Transverse colon (tissue), 4 donors: ENCODE measurements around the gene PDE6D. TPM values are rescaled to one million over a fixed set of nuclear protein-coding genes. Genes with fewer than 3 reads are reported as not detected.

Experiments used
- DNase-seq: peaks from one replicate; pipeline ENCODE4 v3.0.0-alpha.2; 2019
- H3K27ac ChIP-seq, 4 donors: fragments of 200-600 bp; sonication (generic); 2 replicates each; pipeline ENCODE4 v1.5.1; 2016 to 2018; ENCODE audit warnings: inconsistent platforms in 4 of 4
- H3K27me3 ChIP-seq: fragments of 200-600 bp; sonication (generic); 2 replicates; pipeline ENCODE4 v1.5.1; 2017; ENCODE audit warnings: inconsistent platforms
- H3K36me3 ChIP-seq, 4 donors: fragments of 200-600 bp; sonication (generic); 2 replicates each; pipeline ENCODE4 v1.5.1; 2017 to 2019; ENCODE audit warnings: inconsistent platforms in 4 of 4
- H3K4me1 ChIP-seq, 4 donors: fragments of 200-600 bp; sonication (generic); 2 replicates each; pipeline ENCODE4 v1.5.1; 2017 to 2020; ENCODE audit warnings: inconsistent platforms in 4 of 4
- H3K4me3 ChIP-seq, 4 donors: fragments of 200-600 bp; sonication (generic); 1 replicate in 1 of 4; 2 replicates in 3 of 4; pipeline versions ENCODE4 v1.5.1 to v1.6.1; 2017 to 2019; ENCODE audit warnings: inconsistent platforms in 4 of 4
- H3K9me3 ChIP-seq, 2 donors: fragments of 200-600 bp; sonication (generic); 2 replicates each; pipeline ENCODE4 v1.5.1; 2017 to 2019; ENCODE audit warnings: inconsistent platforms in 2 of 2
- EP300 ChIP-seq: sonication (generic); formaldehyde crosslinking; IDR thresholded peaks from one replicate; pipeline ENCODE4 v1.6.1; 2017; ENCODE audit warnings: antibody characterized with exemption, low read depth
- POLR2A ChIP-seq: fragments of 450-650 bp; IDR thresholded peaks from one replicate; pipeline ENCODE4 v1.6.1; 2016; ENCODE audit warnings: antibody characterized with exemption, mild to moderate bottlenecking, moderate library complexity
- POLR2AphosphoS5 ChIP-seq, 3 donors: sonication (generic); formaldehyde crosslinking; IDR thresholded peaks; one replicate each; pipeline ENCODE4 v1.6.1; 2016; ENCODE audit warnings: antibody characterized with exemption in 3 of 3
- WGBS, 2 donors: methylation state at CpG; one replicate each; pipeline ENCODE4 v1.1.5; 2018; ENCODE audit warnings: low coverage in 1 of 2; 5-methylcytosine and 5-hydroxymethylcytosine counted together
- in situ Hi-C, 4 donors: fragments of 200-750 bp; cut with MboI; loops; one replicate each; pipeline versions ENCODE4 v1.15.0 to v1.15.1; 2017; ENCODE audit warnings: low sequenced_read_pairs in 3 of 4, low pct_ligation_motif_present in 1 of 4, low pct_unique_long_range_greater_than_20kb in 1 of 4
- intact Hi-C: fragments of 100-400 bp; cut with DNase I; formaldehyde crosslinking; loops from one replicate; pipeline ENCODE4 v1.15.1; 2023; ENCODE audit warnings: low total_unique reads
- total RNA-seq, 4 donors: library from RNA; depleted of rRNA; stranded (reverse); fragments of >200 nt; gene quantifications; one replicate each; pipeline ENCODE4 v1.1.0, GENCODE V29; 2016
- TF ChIP-seq, protein P1 (sequence below), 5 experiments: fragments of 200-600 bp in 3 of 5; fragments of 450-650 bp in 2 of 5; sonication (generic) in 3 of 5; IDR thresholded peaks; 1 replicate in 2 of 5; 2 replicates in 3 of 5; pipeline ENCODE4 v1.5.1; 2016 to 2017; ENCODE audit warnings: antibody characterized with exemption in 5 of 5, inconsistent platforms in 3 of 5, mild to moderate bottlenecking in 2 of 5, moderate library complexity in 1 of 5

Gene PDE6D
- total RNA-seq, 4 donors from 2014 or later, result 4.8 to 34.1 (median 20.7) TPM

DNA sequence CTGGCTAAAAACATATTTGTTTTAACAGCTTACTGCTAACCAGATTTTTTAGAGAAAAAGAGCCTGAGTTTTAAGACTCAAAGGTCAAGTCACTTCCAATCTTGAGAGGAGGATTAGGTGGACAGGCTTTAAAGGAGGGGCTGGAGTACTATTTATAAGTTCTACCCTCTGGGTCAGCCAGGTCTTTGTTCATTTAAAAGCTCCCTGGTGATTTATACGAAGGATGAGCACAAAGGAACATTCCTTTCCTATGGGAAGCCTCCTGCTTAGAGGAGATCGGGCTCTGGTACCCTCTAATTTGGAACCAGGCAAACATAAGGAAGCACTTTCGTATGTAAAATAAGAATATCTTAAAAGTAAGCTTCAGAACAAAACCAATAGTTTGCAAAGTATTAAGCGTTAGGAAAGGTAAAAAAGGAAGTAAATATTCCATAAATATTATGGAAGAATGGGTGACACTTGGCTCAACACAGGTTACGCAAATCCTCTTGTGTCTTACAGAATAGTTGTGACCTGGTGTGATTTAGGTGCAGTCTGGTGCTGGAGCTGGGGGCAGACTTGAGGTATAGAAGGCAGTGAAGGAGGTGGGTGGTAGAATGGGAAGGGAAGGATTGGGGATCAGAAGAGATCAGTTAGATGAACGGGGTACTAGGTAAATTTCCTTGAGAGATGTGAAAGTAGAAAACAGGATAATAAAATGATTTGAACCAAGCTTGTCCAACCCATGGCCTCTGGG lies 35.6 kb downstream of the PDE6D start:
- intact Hi-C loops, result no loop called here
- in situ Hi-C loops, result no loop called here
- 65 to 80% methylated on average over 6 of the region's 6 CpGs for WGBS, 2 donors
- no peak for TF ChIP-seq POLR2A
- TF ChIP-seq, protein P1, sequence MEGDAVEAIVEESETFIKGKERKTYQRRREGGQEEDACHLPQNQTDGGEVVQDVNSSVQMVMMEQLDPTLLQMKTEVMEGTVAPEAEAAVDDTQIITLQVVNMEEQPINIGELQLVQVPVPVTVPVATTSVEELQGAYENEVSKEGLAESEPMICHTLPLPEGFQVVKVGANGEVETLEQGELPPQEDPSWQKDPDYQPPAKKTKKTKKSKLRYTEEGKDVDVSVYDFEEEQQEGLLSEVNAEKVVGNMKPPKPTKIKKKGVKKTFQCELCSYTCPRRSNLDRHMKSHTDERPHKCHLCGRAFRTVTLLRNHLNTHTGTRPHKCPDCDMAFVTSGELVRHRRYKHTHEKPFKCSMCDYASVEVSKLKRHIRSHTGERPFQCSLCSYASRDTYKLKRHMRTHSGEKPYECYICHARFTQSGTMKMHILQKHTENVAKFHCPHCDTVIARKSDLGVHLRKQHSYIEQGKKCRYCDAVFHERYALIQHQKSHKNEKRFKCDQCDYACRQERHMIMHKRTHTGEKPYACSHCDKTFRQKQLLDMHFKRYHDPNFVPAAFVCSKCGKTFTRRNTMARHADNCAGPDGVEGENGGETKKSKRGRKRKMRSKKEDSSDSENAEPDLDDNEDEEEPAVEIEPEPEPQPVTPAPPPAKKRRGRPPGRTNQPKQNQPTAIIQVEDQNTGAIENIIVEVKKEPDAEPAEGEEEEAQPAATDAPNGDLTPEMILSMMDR (IDR thresholded peaks at IDR 0.05), result no peak
- no peak for TF ChIP-seq POLR2AphosphoS5 (IDR thresholded peaks at IDR 0.05)
- no peak for TF ChIP-seq EP300
- no peak overlapping the region for H3K4me3 ChIP-seq
- no peaks in the 10 kb centered on the region for H3K27me3 ChIP-seq
- H3K9me3 ChIP-seq, result no peaks in the 10 kb centered on the region
- no peaks in the 10 kb centered on the region for H3K4me1 ChIP-seq
- DNase-seq, result no peak
- H3K36me3 ChIP-seq, result no peaks in the 10 kb centered on the region
- no peak overlapping the region for H3K27ac ChIP-seq

DNA sequence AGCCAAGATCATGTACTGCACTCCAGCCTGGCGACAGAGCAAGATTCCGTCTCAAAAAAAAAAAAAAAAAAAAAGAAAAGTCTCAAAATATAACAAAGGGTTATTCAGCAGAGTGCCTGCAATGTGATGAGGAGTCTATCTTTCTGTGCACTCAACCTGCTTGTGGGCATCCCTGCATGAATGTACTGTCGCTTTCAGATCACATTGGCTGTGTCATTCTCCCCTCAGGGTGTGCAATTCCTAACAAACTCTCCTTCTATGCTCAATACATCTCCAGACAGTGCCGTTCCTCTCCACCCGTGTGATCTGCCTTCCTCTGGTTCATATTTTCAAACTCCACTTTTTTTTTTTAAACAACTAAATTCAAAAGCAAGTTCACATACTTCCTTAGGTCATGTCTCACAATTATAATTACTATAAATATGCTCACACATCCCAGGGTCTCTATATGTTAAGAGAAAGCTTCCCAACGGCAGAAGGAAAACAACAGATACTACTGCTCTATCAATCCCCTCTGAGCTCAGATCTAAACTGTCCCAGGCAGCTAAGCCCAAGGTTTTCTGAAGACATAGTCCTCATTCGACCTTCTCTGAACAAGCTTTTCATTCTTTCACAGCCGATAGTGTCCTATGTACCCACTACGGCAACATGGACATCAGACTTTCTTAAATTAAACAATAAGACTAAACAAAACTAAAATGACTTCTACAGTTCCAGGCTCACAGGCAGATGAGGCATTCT lies 37.5 kb downstream of the PDE6D start:
- TF ChIP-seq POLR2A (no peak), EP300 (no peak), POLR2AphosphoS5 (IDR thresholded peaks at IDR 0.05) (no peak)
- TF ChIP-seq, protein P1 (IDR thresholded peaks at IDR 0.05), result no peak
- intact Hi-C loops, result no loop called here
- Histone ChIP-seq H3K36me3 (no peaks in the 10 kb centered on the region), H3K27ac (no peak overlapping the region), H3K9me3 (no peaks in the 10 kb centered on the region), H3K4me1 (no peaks in the 10 kb centered on the region), H3K27me3 (no peaks in the 10 kb centered on the region), H3K4me3 (no peak overlapping the region)
- 70 to 73% methylated on average over 6 to 9 of the region's 9 CpGs for WGBS, 2 donors
- in situ Hi-C loops, result no loop called here
- no peak for DNase-seq

DNA sequence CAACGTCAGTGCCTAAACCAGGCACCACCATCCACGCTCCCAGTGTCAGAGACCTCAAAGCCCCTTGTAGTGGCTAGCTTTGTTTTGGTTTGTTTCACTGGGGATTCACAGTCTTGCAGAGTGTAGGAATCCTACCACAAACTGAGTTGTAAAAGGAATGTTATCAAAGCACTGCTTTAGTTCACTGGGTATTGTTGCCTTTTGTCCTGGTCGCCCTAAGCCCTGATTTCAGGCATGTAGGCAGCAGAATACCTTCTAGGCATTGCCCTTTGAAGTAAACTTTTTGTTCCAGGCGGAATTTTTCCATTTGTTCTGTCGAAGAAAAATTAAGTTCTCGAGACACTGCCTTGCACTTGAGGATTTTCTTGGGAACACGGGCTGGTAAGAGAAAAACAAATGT lies 43.3 kb downstream of the PDE6D start:
- no peak for DNase-seq
- in situ Hi-C loops (no loop called here), intact Hi-C loops (no loop called here)
- peaks cover 0 to 11% (median 4%) of the 10 kb centered on the region in 4 donors for H3K36me3 ChIP-seq
- TF ChIP-seq EP300 (no peak), POLR2AphosphoS5 (IDR thresholded peaks at IDR 0.05) (no peak), POLR2A (no peak)
- TF ChIP-seq, protein P1 (IDR thresholded peaks at IDR 0.05), result no peak
- H3K27me3 ChIP-seq, result no peaks in the 10 kb centered on the region
- no peaks in the 10 kb centered on the region for H3K9me3 ChIP-seq
- H3K4me1 ChIP-seq, result no peaks in the 10 kb centered on the region
- no peak overlapping the region for H3K27ac ChIP-seq
- 96 to 98% methylated on average over 5 to 7 of the region's 7 CpGs for WGBS, 2 donors
- H3K4me3 ChIP-seq, result no peak overlapping the region

DNA sequence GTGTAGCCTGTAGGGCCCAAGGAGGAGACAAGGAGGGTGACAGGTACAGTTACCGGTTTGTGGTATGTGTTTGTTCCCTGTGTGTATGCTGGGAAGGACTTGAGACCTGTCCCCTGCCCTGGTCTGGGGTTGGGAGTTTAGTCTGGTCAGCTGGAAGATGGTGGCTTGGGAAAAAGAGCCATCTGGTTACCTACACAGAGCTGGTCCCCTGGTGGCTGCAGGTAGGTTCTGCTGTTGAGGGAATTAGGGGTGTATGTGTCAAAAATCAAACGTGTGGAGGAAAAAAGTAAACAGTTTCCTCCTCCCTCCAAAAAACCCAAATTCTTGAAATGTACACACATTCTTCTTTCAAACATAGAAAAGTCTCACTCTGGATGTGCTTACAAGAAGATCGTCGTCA lies 48.5 kb downstream of the PDE6D start:
- H3K4me3 ChIP-seq, result no peak overlapping the region
- intact Hi-C loops, result no loop called here
- H3K27me3 ChIP-seq, result no peaks in the 10 kb centered on the region
- DNase-seq, result no peak
- peaks cover 0 to 14% (median 3%) of the 10 kb centered on the region in 4 donors for H3K36me3 ChIP-seq
- TF ChIP-seq POLR2A, result no peak
- TF ChIP-seq, protein P1 (IDR thresholded peaks at IDR 0.05), result no peak
- no peak for TF ChIP-seq EP300
- TF ChIP-seq POLR2AphosphoS5 (IDR thresholded peaks at IDR 0.05), result no peak
- no peaks in the 10 kb centered on the region for H3K9me3 ChIP-seq
- H3K4me1 ChIP-seq, result no peaks in the 10 kb centered on the region
- whole genome bisulfite sequencing, 2 donors, result 85 to 100% methylated on average over 3 to 4 of the region's 4 CpGs
- in situ Hi-C loops, result no loop called here
- H3K27ac ChIP-seq, result no peak overlapping the region
